ENCODE results near the gene OBI1.

DNA sequence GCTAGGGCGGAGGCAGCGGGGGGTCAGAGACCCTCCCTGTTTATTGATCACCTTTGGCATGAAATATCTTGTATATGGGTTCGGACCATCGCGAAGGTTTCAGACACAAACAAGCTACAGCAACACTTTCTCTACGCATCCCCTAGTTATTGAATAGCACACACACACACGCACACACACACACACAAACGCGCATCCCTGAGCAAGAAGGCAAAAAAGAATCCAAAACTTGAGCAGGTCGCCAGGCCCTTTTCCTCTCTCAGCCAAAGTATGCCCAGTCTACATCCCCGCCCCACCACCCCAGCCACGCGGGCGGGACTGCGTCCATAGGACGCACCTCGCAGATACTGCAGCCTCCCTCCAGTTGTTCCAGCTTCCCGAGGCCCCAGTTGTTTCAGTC is 71.6 kb downstream of the OBI1 start:
- TF ChIP-seq POLR2A (IDR thresholded peaks at IDR 0.05) (no peak), POLR2AphosphoS5 (IDR thresholded peaks at IDR 0.05) (no peak)
- TF ChIP-seq, protein P1, sequence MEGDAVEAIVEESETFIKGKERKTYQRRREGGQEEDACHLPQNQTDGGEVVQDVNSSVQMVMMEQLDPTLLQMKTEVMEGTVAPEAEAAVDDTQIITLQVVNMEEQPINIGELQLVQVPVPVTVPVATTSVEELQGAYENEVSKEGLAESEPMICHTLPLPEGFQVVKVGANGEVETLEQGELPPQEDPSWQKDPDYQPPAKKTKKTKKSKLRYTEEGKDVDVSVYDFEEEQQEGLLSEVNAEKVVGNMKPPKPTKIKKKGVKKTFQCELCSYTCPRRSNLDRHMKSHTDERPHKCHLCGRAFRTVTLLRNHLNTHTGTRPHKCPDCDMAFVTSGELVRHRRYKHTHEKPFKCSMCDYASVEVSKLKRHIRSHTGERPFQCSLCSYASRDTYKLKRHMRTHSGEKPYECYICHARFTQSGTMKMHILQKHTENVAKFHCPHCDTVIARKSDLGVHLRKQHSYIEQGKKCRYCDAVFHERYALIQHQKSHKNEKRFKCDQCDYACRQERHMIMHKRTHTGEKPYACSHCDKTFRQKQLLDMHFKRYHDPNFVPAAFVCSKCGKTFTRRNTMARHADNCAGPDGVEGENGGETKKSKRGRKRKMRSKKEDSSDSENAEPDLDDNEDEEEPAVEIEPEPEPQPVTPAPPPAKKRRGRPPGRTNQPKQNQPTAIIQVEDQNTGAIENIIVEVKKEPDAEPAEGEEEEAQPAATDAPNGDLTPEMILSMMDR (IDR thresholded peaks at IDR 0.05) = no peak
